ENCODE measurements around the gene BOD1L1. TPM values are rescaled to one million over a fixed set of nuclear protein-coding genes. Genes with fewer than 3 reads are reported as not detected.

BOD1L1 gene
- 10 to 100 TPM; 27.2 to 28.9 TPM for total RNA-seq

DNA sequence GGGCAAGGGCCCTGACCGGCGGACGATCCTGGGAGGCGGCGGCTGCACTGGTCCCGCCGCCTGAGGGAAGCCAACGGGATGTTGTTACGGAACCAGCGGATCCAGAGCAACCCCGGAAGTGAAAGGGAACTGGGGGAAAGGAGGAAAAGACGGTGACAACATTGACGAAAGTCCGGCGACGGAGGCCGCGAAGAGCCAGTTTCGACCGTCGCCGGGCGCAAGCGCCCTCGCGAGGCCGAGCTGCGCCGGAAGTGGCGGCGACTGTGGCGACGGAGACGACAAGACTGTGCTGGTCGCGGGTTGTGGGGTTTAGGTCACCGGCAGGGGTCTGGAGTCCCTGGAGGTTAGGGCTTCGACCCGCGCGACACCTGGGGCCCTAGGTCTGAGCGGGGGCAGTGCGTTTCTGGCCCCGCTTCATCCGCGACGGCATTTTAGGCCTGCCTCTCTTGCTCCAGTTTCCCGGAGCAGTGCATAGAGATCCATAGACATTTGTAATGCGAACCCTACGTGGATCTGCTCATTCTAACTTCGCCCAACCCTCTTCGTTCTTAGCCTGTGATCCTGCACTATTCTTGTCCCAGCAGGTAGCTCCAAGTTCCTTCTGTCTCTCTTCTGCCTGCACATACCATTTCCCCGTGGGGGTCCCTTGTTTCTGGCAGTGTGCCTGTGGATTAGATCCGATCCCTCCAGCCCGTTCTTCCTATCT lies at the start of gene BOD1L1:
TSS of gene BOD1L1 (minus strand) at position 120 of the 706 bp plus-strand sequence. CDS start 138 bp downstream, outside the sequence.
- peak within 1 kb of the TSS; percentile 90 for H3K4me3 Mint-ChIP-seq
- DNase-seq (peak; percentile 86), ATAC-seq (peak; percentile 88)
- no peaks in the 10 kb centered on the region for H3K9me3 Mint-ChIP-seq
- intact Hi-C loops (cut with micrococcal nuclease) = no loop called here
- H3K4me1 Mint-ChIP-seq (ENCODE audit: low read depth) = peaks cover 37% of the 10 kb centered on the region
- ChIA-PET POLR2A (interaction anchor here (1.0 to 2.4 kb wide), 2 partner anchors 10 to 27 kb away, joined by 7 to 9 read pairs; no protein-coding TSS in a partner anchor), CTCF (interaction anchor here (1.1 to 2.3 kb wide), 5 partner anchors 10 to 29 kb away, joined by 4 to 36 read pairs (median 4); no protein-coding TSS in a partner anchor)
- no peaks in the 10 kb centered on the region for H3K27me3 Mint-ChIP-seq
- H3K36me3 Mint-ChIP-seq (ENCODE audit: low read depth) = peaks cover 5% of the 10 kb centered on the region
- TF ChIP-seq, protein P1, sequence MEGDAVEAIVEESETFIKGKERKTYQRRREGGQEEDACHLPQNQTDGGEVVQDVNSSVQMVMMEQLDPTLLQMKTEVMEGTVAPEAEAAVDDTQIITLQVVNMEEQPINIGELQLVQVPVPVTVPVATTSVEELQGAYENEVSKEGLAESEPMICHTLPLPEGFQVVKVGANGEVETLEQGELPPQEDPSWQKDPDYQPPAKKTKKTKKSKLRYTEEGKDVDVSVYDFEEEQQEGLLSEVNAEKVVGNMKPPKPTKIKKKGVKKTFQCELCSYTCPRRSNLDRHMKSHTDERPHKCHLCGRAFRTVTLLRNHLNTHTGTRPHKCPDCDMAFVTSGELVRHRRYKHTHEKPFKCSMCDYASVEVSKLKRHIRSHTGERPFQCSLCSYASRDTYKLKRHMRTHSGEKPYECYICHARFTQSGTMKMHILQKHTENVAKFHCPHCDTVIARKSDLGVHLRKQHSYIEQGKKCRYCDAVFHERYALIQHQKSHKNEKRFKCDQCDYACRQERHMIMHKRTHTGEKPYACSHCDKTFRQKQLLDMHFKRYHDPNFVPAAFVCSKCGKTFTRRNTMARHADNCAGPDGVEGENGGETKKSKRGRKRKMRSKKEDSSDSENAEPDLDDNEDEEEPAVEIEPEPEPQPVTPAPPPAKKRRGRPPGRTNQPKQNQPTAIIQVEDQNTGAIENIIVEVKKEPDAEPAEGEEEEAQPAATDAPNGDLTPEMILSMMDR (IDR thresholded peaks at IDR 0.05) = no peak
- peak within 1 kb of the TSS; percentile 95 for H3K27ac Mint-ChIP-seq

DNA sequence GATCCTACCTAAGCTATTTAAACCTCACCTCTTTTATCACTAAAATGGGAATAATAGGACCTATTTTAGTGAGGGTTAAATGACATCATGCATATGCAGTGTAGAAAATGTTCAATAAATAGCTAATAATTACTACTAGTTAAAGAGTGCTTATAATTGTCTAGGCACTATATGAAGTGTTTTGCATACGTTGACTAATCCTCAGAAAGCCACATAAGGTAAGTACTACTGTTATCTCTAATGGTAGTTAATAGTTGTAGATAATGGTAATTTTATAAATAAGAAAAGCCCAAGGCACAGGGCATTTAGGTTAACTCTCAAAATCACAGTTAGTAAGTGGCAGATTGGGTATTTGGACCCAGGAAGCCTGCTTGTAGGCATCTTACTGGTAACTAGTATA lies 47.4 kb upstream of the BOD1L1 start:
- peaks cover 8% of the 10 kb centered on the region for H3K27me3 Mint-ChIP-seq
- H3K4me3 Mint-ChIP-seq = no peak overlapping the region
- intact Hi-C loops (cut with micrococcal nuclease) = no loop called here
- ATAC-seq (no peak), DNase-seq (no peak)
- H3K27ac Mint-ChIP-seq = no peak overlapping the region
- H3K4me1 Mint-ChIP-seq (ENCODE audit: low read depth) = no peaks in the 10 kb centered on the region
- H3K9me3 Mint-ChIP-seq = peaks cover 12% of the 10 kb centered on the region
- H3K36me3 Mint-ChIP-seq (ENCODE audit: low read depth) = no peaks in the 10 kb centered on the region
- CTCF ChIA-PET = no interaction called here
- POLR2A ChIA-PET = no interaction called here
- TF ChIP-seq, protein P1 (IDR thresholded peaks at IDR 0.05) = no peak

DNA sequence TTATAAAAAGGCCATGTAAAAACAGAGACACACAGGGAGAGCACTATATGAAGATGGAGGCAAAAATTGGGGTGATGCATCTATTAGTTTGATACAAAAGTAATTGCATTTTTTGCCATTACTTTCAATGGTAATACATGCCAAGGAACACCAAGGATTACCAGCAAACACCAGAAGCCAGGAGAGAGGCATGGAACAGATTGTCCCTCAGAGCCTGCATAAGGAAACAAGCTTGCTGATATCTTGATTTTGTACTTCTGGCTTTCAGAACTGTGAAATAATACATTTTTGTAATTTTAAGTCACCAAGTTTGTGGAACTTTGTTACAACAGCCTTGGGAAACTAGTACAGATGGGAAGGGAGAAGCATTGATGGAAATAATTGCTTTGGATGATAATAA lies 45.6 kb upstream of the BOD1L1 start:
- peaks cover 9% of the 10 kb centered on the region for H3K27me3 Mint-ChIP-seq
- TF ChIP-seq, protein P1 (IDR thresholded peaks at IDR 0.05) = no peak
- no peaks in the 10 kb centered on the region for H3K4me1 Mint-ChIP-seq (ENCODE audit: low read depth)
- no peak for ATAC-seq
- intact Hi-C loops (cut with micrococcal nuclease) = no loop called here
- DNase-seq = no peak
- no peaks in the 10 kb centered on the region for H3K36me3 Mint-ChIP-seq (ENCODE audit: low read depth)
- ChIA-PET CTCF (interaction anchor here (1.4 kb wide), 1 partner anchor 17 kb away, joined by 4 read pairs; no protein-coding TSS in a partner anchor), POLR2A (no interaction called here)
- no peak overlapping the region for H3K27ac Mint-ChIP-seq
- H3K4me3 Mint-ChIP-seq = no peak overlapping the region
- peaks cover 10% of the 10 kb centered on the region for H3K9me3 Mint-ChIP-seq

DNA sequence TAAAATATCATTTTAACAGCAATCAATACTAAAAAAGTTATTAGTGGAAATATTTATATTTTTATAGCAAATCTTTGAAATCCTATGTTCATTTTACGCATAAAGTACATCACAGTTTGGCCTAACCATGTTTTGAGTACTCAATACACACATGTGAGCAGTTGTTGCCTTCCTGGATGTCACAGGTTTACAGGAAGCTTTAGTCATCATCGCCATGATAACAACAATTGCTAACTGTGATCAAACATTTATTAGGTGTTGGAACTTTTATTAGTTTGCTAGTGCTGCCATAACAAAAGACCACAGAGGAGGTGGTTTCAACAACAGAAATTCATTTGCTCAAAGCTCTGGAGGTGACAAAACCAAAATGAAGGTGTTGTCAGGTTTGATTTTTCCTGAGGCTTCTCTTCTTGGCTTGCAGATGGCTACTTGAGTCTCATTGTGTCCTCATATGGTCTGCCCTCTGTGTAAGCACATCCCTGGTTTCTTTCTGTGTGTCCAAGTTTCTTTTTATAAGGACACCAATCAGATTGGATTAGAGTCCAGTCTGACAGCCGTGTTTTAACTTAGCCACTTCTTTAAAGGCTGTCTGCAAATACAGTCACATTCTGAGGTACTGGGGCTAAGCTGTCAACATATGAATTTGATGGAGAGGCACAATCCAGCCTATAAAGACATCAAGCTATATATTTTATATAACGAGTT lies 43.1 kb upstream of the BOD1L1 start:
- ATAC-seq = no peak
- Mint-ChIP-seq H3K4me3 (no peak overlapping the region), H3K36me3 (ENCODE audit: low read depth) (no peaks in the 10 kb centered on the region), H3K27ac (no peak overlapping the region), H3K9me3 (peaks cover 1% of the 10 kb centered on the region), H3K27me3 (peaks cover 15% of the 10 kb centered on the region), H3K4me1 (ENCODE audit: low read depth) (no peaks in the 10 kb centered on the region)
- intact Hi-C loops (cut with micrococcal nuclease) = no loop called here
- DNase-seq = no peak
- POLR2A ChIA-PET = no interaction called here
- TF ChIP-seq, protein P1 (IDR thresholded peaks at IDR 0.05) = no peak
- CTCF ChIA-PET = interaction anchor here (3.3 kb wide), 1 partner anchor 16 kb away, joined by 10 read pairs; no protein-coding TSS in a partner anchor

Measured in activated CD8-positive, alpha-beta T cell treated with anti-CD3 and anti-CD28 coated beads for 36 hours (primary cell).